ENCODE data around the gene CASQ2.

CASQ2 gene

DNA sequence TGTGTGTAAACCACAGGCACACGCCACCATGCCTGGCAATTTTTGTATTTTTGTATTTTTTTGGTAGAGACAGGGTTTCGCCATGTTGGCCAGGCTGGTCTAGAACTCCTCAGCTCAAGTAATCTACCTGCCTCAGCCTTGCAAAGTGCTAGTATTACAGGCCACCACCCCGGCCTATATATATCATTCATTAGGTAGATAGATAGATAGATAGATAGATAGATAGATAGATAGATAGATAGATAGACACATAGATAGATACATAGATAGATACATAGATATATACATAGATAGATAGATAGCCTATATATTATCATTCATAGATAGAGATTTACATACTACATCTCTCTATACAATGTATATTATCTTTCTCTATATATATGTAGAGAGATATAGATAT, 80.8 kb downstream of the CASQ2 start:
- no peak for DNase-seq

DNA sequence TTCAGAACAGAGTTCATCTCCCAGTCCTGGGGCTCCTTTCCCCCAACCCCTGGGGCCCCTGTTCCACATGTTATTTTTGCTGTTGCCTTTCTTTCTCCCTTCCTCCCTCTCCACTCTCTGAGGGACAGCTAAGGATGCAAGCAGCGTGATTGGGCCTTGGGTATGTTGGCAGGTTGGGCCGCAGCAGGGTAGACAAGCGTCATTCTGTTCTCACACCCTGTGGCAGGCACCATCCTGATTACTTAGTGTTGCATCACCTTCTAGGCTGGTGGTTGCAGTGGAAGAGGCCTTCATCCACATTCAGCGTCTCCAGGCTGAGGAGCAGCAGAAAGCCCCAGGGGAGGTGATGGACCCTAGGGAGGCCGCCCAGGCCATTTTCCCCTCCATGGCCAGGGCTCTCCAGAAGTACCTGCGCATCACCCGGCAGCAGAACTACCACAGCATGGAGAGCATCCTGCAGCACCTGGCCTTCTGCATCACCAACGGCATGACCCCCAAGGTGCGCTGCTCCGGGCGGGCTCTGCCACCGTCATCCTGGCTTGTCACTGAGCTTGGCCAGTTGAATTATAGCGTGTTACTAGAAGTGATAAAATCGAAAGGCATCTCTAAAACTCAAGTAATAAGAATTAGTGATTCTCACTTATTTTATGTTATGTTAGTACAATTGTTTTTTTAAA, 83.3 kb downstream of the CASQ2 start:
- DNase-seq: no peak

GRCh38 chr1:115682792-115683191, 85.7 kb downstream of the CASQ2 start:
- no peak for DNase-seq

- DNase-seq: no peak
Measured at GRCh38 chr1:115680730-115681111, 87.8 kb downstream of the CASQ2 start.

- no peak for DNase-seq
Measured at GRCh38 chr1:115679141-115679611, 89.3 kb downstream of the CASQ2 start.

- no peak for DNase-seq
Measured at GRCh38 chr1:115678141-115678540, 90.4 kb downstream of the CASQ2 start.

DNA sequence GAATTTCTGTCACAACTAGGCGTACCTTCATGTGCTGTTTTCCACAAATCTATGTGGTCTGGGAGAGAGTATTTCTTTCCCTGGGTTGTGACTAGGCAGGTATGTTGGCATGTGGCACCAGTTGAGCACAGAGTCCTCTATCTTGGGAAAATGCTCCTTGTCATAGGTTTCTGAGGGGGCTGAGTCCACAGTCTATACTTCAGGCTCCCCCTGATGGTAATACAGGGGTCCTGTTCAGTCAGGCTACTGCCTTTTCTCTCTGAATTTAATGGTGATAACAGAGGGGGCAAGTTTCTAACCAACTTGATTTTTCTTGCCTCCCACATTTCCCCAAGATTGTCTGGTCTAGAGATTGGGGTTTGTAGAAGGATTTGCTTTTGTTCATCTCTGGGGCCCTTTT, 90.9 kb downstream of the CASQ2 start:
- DNase-seq: no peak

DNA sequence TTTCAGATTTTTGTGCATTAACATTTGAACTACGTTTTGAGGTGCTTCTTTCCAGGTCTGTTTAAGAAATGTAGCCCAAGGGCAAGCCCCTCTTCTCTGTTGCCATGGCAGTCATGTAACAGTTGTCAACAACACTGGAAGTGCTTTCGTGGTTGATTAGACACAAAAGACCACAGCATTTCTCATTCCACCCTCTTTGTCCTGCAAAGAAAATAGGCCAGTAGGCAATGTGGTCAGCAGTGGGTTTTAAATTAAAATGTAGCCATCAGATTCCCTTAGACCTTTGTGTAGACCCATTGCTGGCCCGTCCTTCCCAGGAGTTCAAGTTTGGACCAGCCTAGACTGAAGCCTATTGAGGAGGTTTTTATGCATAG, 91.3 kb downstream of the CASQ2 start:
- DNase-seq: no peak

DNA sequence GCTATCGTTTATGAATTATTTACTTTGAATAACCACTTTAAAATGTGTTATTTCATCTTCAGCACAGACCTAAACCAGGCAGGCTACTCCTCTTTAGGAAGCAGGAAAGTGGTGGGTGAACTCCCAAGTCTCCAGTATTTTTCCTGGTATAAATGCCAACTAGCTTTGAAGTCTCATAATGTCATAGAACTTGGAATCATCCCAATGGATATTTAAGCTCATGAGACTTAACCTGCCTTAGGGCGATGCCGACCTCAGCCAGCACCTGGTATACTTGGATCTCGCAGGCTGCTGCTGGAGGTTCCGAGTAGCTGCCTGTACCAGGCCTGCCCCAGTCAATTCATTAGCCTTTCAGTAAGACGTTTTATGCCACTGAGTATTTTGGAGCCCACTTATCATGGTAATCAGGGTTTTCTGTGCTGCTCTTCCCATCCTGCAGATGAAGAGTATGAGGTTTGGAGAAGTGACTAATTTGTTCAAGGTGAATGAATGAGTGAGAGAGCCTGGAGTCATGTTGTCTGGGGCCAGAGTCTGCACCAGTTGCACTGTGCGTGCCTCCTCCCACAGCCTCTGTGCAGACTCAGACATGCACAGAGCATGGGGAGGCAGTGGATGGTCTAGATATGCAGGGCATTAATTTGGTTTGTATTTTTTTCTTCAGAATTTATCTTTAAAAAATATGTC, 91.9 kb downstream of the CASQ2 start:
- DNase-seq: no peak

GRCh38 chr1:115672224-115673009, 96.1 kb downstream of the CASQ2 start:
- no peak for DNase-seq

DNA sequence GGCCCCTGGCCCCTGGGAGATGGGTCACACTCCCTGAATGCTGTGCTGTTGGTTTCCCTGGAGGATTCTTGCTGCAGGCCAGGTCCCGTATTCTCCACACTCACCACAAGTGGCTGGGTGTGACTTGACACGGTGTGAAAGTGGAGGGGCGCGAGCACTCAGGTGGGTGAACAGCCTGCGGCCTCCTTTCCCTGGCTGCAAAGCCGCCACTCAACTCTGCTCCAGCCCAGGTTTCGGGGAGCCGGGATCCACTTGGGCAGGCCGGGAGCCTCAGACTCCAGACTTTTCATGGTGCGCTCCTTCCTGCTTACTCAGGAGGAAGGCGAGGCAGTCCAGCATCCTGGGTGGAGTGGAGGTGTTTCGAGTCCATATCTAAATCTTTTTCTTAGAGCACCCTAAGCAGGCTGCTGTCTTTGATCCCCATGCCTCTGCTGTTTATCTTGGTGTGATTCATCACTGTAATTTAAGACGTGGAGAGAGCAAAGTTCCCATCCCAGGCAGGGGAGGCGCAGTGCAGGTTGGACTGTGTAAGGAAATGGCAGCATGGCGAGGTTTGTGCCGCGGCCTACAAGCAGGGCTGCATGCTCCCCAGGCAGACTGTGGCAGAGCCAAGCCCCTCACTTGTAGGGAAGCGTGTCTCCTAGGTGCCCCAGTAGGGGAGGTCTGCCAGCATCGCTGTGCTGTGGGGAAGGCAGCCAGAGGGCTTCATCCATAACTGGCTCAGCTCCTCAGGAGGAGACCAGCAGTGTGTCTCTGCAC, 97.2 kb downstream of the CASQ2 start:
- no peak for DNase-seq

GRCh38 chr1:115670476-115671175, 97.9 kb downstream of the CASQ2 start:
- DNase-seq: peak; percentile 87

DNA sequence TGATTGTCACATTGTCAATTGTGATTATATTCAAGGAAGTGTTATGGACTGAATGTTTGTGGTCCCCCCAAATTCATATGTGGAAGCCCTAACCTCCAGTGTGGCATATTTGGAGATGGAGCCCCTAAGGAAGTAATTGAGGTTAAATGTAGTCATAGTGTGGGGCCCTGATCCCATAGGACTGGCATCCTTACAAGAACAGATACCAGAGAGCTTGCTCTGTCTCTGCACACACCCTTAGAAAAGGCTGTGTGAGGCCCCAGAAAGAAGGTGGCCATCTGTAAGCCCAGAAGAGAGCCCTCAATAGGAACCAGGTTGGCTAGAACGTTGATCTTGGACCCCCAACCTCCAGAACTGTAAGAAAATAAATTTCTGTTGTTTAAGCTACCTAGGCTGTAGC, 98.6 kb downstream of the CASQ2 start:
- no peak for DNase-seq

GRCh38 chr1:115669002-115669673, 99.4 kb downstream of the CASQ2 start:
- DNase-seq: no peak

- no peak for DNase-seq
Measured at GRCh38 chr1:115668579-115668978, 99.9 kb downstream of the CASQ2 start.

GRCh38 chr1:115666702-115667101, 101.8 kb downstream of the CASQ2 start:
- DNase-seq: no peak

GRCh38 chr1:115666206-115666605, 102.3 kb downstream of the CASQ2 start:
- DNase-seq: no peak

GRCh38 chr1:115665319-115666096, 103.0 kb downstream of the CASQ2 start:
- peak; percentile 90 for DNase-seq

DNA sequence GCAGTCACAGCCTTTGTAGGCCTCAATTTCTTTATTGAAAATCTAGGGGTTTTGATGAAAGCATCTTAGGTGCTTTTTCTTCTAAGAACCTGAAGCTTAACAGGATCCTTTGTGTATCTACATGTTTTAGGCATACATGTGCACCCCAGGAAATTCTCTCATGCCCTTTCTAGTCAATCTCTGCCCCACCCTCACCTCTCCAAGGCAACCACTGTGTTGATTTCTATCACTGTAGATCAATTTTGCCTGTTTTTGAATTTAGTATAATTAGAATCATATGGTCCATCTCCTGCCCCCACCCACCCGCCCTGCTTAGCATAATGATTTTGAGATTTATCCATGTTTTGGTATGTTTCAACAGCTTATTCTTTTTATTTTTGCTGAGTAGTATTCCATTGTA, 107.4 kb downstream of the CASQ2 start:
- DNase-seq: no peak

DNA sequence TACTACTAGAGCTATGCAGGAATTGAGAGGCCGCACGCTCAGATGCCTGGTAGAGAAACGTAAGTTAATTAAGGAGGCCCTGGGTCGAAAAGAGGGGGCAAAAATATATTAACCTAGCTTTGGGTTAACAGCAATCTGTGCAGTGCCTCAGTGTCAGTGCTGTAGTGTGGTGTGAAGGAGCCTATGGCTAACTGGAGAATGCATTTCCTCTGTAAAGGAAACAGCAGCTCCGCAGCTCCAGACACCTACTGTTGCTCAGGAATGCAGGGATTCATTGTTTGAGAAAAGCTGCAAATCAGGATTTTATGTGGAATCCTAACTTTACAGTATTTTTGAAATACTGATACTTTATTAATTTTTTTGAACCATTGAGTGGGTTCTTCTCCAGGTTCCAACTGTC, 108.4 kb downstream of the CASQ2 start:
- no peak for DNase-seq

GRCh38 chr1:115658646-115659045, 109.9 kb downstream of the CASQ2 start:
- DNase-seq: no peak

Data from NCI-H1105 (cell line).